GM18505 (cell line): ENCODE results near the gene ARHGEF9.
"Not testable (repeated sequence)": the region's sequence is repeated elsewhere in the genome, so short reads cannot be mapped to it uniquely, and the experiment has no call there.

ENCODE experiments used
- ATAC-seq: cut with Tn5 transposase; IDR thresholded peaks from one replicate; pipeline ENCODE4 v1.9.1; 2021; ENCODE audit not compliant: unreplicated experiment
- POLR2A ChIP-seq: IDR thresholded peaks from 4 replicates; pipeline ENCODE4 v1.6.1; 2011; ENCODE audit warnings: borderline replicate concordance; ENCODE audit not compliant: insufficient read depth, insufficient read length; ENCODE audit errors: extremely low read depth

ARHGEF9 gene

GRCh38 chrX:63661676-63662075, 123.3 kb downstream of the ARHGEF9 start:
- TF ChIP-seq POLR2A: no peak

GRCh38 chrX:63658920-63659319, 126.1 kb downstream of the ARHGEF9 start:
- TF ChIP-seq POLR2A: no peak
- ATAC-seq: no peak

More at GRCh38 chrX:63661676-63662075, 123.3 kb downstream of the ARHGEF9 start:
- ATAC-seq: no peak

- no peak for TF ChIP-seq POLR2A
- ATAC-seq: no peak
Measured at GRCh38 chrX:63657821-63658220, 127.2 kb downstream of the ARHGEF9 start.

- no peak for TF ChIP-seq POLR2A
- ATAC-seq: no peak
Measured at GRCh38 chrX:63656871-63657580, 128.0 kb downstream of the ARHGEF9 start.

GRCh38 chrX:63652086-63652765, 132.8 kb downstream of the ARHGEF9 start:
- ATAC-seq: no peak
- TF ChIP-seq POLR2A: no peak

- ATAC-seq: not testable (repeated sequence)
Measured at GRCh38 chrX:63645748-63646147, 139.3 kb downstream of the ARHGEF9 start.

GRCh38 chrX:63635750-63636149, 149.3 kb downstream of the ARHGEF9 start:
- no peak for ATAC-seq
- TF ChIP-seq POLR2A: no peak

- TF ChIP-seq POLR2A: no peak
- no peak for ATAC-seq
Measured at GRCh38 chrX:63613531-63614028, 171.4 kb downstream of the ARHGEF9 start.

GRCh38 chrX:63585936-63586335, 199.1 kb downstream of the ARHGEF9 start:
- no peak for ATAC-seq
- no peak for TF ChIP-seq POLR2A
